H9 (cell line): ENCODE data around the gene ETFB. TPM values are rescaled to one million over a fixed set of nuclear protein-coding genes. Genes with fewer than 3 reads are reported as not detected.

Source experiments
- DNase-seq: peaks from one replicate; pipeline ENCODE4 v3.0.0-alpha.2; 2017
- H2AFZ ChIP-seq: one replicate; pipeline ENCODE4 v1.6.1; 2013; ENCODE audit warnings: mild to moderate bottlenecking, low read length, control low read depth, moderate library complexity
- H2AK5ac ChIP-seq: 2 replicates; pipeline ENCODE4 v1.6.1; 2013; ENCODE audit warnings: low read length, control low read depth, mixed read lengths; ENCODE audit not compliant: insufficient read length
- H2BK120ac ChIP-seq: one replicate; pipeline ENCODE4 v1.6.1; 2013; ENCODE audit warnings: low read depth, mild to moderate bottlenecking, low read length, control low read depth, inconsistent platforms; ENCODE audit not compliant: poor library complexity, severe bottlenecking
- H2BK12ac ChIP-seq: 2 replicates; pipeline ENCODE4 v1.6.1; 2013; ENCODE audit warnings: low read length, control low read depth, mixed read lengths, low read depth; ENCODE audit not compliant: insufficient read length
- H2BK15ac ChIP-seq: 2 replicates; pipeline ENCODE4 v1.6.1; 2013; ENCODE audit warnings: low read depth, low read length, control low read depth
- H2BK20ac ChIP-seq: one replicate; pipeline ENCODE4 v1.6.1; 2013; ENCODE audit warnings: low read depth, mild to moderate bottlenecking, low read length, control low read depth, inconsistent platforms; ENCODE audit not compliant: poor library complexity, severe bottlenecking
- H2BK5ac ChIP-seq: 2 replicates; pipeline ENCODE4 v1.6.1; 2013; ENCODE audit warnings: low read length, control low read depth, mixed read lengths; ENCODE audit not compliant: insufficient read length
- H3K14ac ChIP-seq: 2 replicates; pipeline ENCODE4 v1.6.1; 2013; ENCODE audit warnings: low read length, control low read depth; ENCODE audit not compliant: insufficient read depth
- H3K18ac ChIP-seq: 2 replicates; pipeline ENCODE4 v1.6.1; 2013; ENCODE audit warnings: low read depth, mild to moderate bottlenecking, mixed read lengths, low read length, control low read depth; ENCODE audit not compliant: insufficient read length
- H3K23ac ChIP-seq: 2 replicates; pipeline ENCODE4 v1.6.1; 2013; ENCODE audit warnings: low read length, control low read depth, mixed read lengths, low read depth; ENCODE audit not compliant: insufficient read length
- H3K23me2 ChIP-seq: 2 replicates; pipeline ENCODE4 v1.6.1; 2013; ENCODE audit warnings: low read depth, mild to moderate bottlenecking, mixed read lengths, low read length, control low read depth; ENCODE audit not compliant: insufficient read length, poor library complexity, severe bottlenecking
- H3K27ac ChIP-seq: 2 replicates; pipeline ENCODE4 v1.5.1; 2013; ENCODE audit warnings: low read length, control low read depth, mixed read lengths, low read depth; ENCODE audit not compliant: insufficient read length
- H3K27me3 ChIP-seq: 2 replicates; pipeline ENCODE4 v1.6.1; 2013; ENCODE audit warnings: low read length, control low read depth, inconsistent platforms; ENCODE audit not compliant: insufficient read depth
- H3K4ac ChIP-seq: 2 replicates; pipeline ENCODE4 v1.6.1; 2013; ENCODE audit warnings: low read depth, mild to moderate bottlenecking, control low read depth, inconsistent platforms, low read length, moderate library complexity
- H3K4me1 ChIP-seq: 2 replicates; pipeline ENCODE4 v1.6.1; 2013; ENCODE audit warnings: low read length, control low read depth, inconsistent platforms; ENCODE audit not compliant: insufficient read depth
- H3K4me2 ChIP-seq: 2 replicates; pipeline ENCODE4 v1.6.1; 2013; ENCODE audit warnings: low read length, control low read depth, mixed read lengths; ENCODE audit not compliant: insufficient read length, insufficient read depth
- H3K56ac ChIP-seq: 2 replicates; pipeline ENCODE4 v1.6.1; 2013; ENCODE audit warnings: low read depth, mild to moderate bottlenecking, mixed read lengths, low read length, control low read depth; ENCODE audit not compliant: insufficient read length
- H3K79me1 ChIP-seq: 2 replicates; pipeline ENCODE4 v1.6.1; 2013; ENCODE audit warnings: low read depth, mild to moderate bottlenecking, moderate library complexity, low read length, control low read depth, inconsistent platforms; ENCODE audit not compliant: insufficient read depth, poor library complexity, severe bottlenecking
- H3K79me2 ChIP-seq: 2 replicates; pipeline ENCODE4 v1.6.1; 2013; ENCODE audit warnings: low read length, control low read depth, inconsistent platforms; ENCODE audit not compliant: insufficient read depth
- H3K9ac ChIP-seq: 2 replicates; pipeline ENCODE4 v1.6.1; 2013; ENCODE audit warnings: low read length, control low read depth, mixed read lengths; ENCODE audit not compliant: insufficient read length; ENCODE audit errors: extremely low read depth
- H3K9me3 ChIP-seq: one replicate; pipeline ENCODE4 v1.6.1; 2013; ENCODE audit warnings: low read depth, low read length, inconsistent platforms; ENCODE audit not compliant: control insufficient read depth
- H3T11ph ChIP-seq: one replicate; pipeline ENCODE4 v1.6.1; 2013; ENCODE audit warnings: mild to moderate bottlenecking, low read length, control low read depth, inconsistent platforms
- H4K20me1 ChIP-seq: one replicate; pipeline ENCODE4 v1.6.1; 2013; ENCODE audit not compliant: control insufficient read depth, insufficient read length, insufficient read depth
- H4K5ac ChIP-seq: 2 replicates; pipeline ENCODE4 v1.6.1; 2013; ENCODE audit warnings: low read depth, mild to moderate bottlenecking, mixed read lengths, low read length, control low read depth; ENCODE audit not compliant: insufficient read length
- H4K8ac ChIP-seq: replicated peaks from 2 replicates; pipeline ENCODE4 v1.6.1; 2013; ENCODE audit warnings: low read length, control low read depth, mixed read lengths, low read depth; ENCODE audit not compliant: insufficient read length
- H4K91ac ChIP-seq: 2 replicates; pipeline ENCODE4 v1.6.1; 2013; ENCODE audit warnings: low read depth, mild to moderate bottlenecking, moderate library complexity, mixed read lengths, low read length, control low read depth; ENCODE audit not compliant: insufficient read length
- H3K27ac Mint-ChIP-seq, 3 experiments: 2 replicates in 2 of 3; 3 replicates in 1 of 3; pipeline ENCODE4 v1.8.0; 2020 to 2021; ENCODE audit warnings: mixed read lengths in 3 of 3, mild to moderate bottlenecking in 1 of 3, moderate library complexity in 1 of 3
- H3K27me3 Mint-ChIP-seq: 2 replicates; pipeline ENCODE4 v1.8.0; 2021; ENCODE audit warnings: low read depth, mild to moderate bottlenecking, moderate library complexity, mixed read lengths
- H3K36me3 Mint-ChIP-seq, 3 experiments: 2 replicates in 2 of 3; 3 replicates in 1 of 3; pipeline ENCODE4 v1.8.0; 2020 to 2021; ENCODE audit warnings: low read depth in 3 of 3, mixed read lengths in 3 of 3; ENCODE audit not compliant: insufficient read depth in 1 of 3
- H3K4me1 Mint-ChIP-seq, 2 experiments: 2 replicates each; pipeline ENCODE4 v1.8.0; 2020; ENCODE audit warnings: mixed read lengths in 2 of 2
- H3K4me3 Mint-ChIP-seq, 2 experiments: 2 replicates in 1 of 2; 3 replicates in 1 of 2; pipeline ENCODE4 v1.8.0; 2020 to 2021; ENCODE audit warnings: mild to moderate bottlenecking in 2 of 2, mixed read lengths in 2 of 2, moderate library complexity in 1 of 2
- H3K9me3 Mint-ChIP-seq, 2 experiments: 2 replicates in 1 of 2; 3 replicates in 1 of 2; pipeline ENCODE4 v1.8.0; 2020; ENCODE audit warnings: mild to moderate bottlenecking in 2 of 2, mixed read lengths in 2 of 2, moderate library complexity in 1 of 2
- CTCF ChIP-seq: fragments of 200-600 bp; sonication (generic); conservative IDR thresholded peaks from 3 replicates; pipeline ENCODE4 v1.8.0; 2021; ENCODE audit warnings: antibody characterized with exemption, mild to moderate bottlenecking
- WGBS: extraction: QIAGEN DNeasy Blood & Tissue Kit; methylation state at CpG from one replicate; pipeline ENCODE4 v1.1.7; 2013; ENCODE audit warnings: missing lambda C conversion rate, low lambda C conversion rate, mixed read lengths; ENCODE audit not compliant: insufficient read length; ENCODE audit errors: extremely low coverage; 5-methylcytosine and 5-hydroxymethylcytosine counted together
- total RNA-seq: library from RNA; stranded (reverse); gene quantifications from 2 replicates; pipeline ENCODE4 v1.2.1, GENCODE V29; 2021

ETFB gene
- total RNA-seq, 1 experiment from 2014 or later, result 49.4 TPM

GRCh38 chr19:51392701-51393100, 26.5 kb upstream of the ETFB start:
- Histone ChIP-seq H3K23me2 (peaks cover 8% of the 10 kb centered on the region), H2BK15ac (no peak overlapping the region), H2BK20ac (no peak overlapping the region), H4K91ac (no peak overlapping the region), H4K5ac (no peak overlapping the region), H3K4me1 (no peaks in the 10 kb centered on the region), H2BK5ac (no peak overlapping the region), H3K23ac (no peak overlapping the region), H4K8ac (no peak overlapping the region), H3K56ac (no peak overlapping the region), H4K20me1 (no peaks in the 10 kb centered on the region), H3K27ac (no peak overlapping the region), H3K9ac (no peak overlapping the region), H3T11ph (no peak overlapping the region), H2AK5ac (no peak overlapping the region), H3K9me3 (no peaks in the 10 kb centered on the region), H2BK12ac (no peak overlapping the region), H3K79me1 (no peaks in the 10 kb centered on the region), H2BK120ac (no peak overlapping the region), H3K18ac (no peak overlapping the region), H3K14ac (no peak overlapping the region), H3K4ac (no peak overlapping the region), H3K27me3 (no peaks in the 10 kb centered on the region), H3K4me2 (no peak overlapping the region), H3K79me2 (no peaks in the 10 kb centered on the region), H2AFZ (no peak overlapping the region)
- H3K27me3 Mint-ChIP-seq, result peaks cover 1% of the 10 kb centered on the region; the same call in 1 of the 2 replicates
- H3K4me3 Mint-ChIP-seq, result peak overlapping the region in 1 of 2 experiments; percentile 41; a peak in 3 of 5 replicates
- peaks cover 23 to 57% of the 10 kb centered on the region in 2 experiments for H3K4me1 Mint-ChIP-seq
- WGBS, result no CpG with 5 or more reads among the region's 1 CpG
- no peak for TF ChIP-seq CTCF
- H3K27ac Mint-ChIP-seq, result no peak overlapping the region
- DNase-seq, result no peak
- peaks cover 0 to 8% (median 6%) of the 10 kb centered on the region in 3 experiments; a peak in 5 of 7 replicates for H3K36me3 Mint-ChIP-seq
- H3K9me3 Mint-ChIP-seq, result no peaks in the 10 kb centered on the region; a peak in 2 of 5 replicates
